DLD1 (cell line): ENCODE results near the gene SNTN.

Experiments used
- in situ Hi-C: cut with HindIII; loops from 2 replicates; pipeline ENCODE4 v1.10.0; 2017; ENCODE audit warnings: low sequenced_read_pairs

Gene SNTN

GRCh38 chr3:63670544-63670943 lies 18.1 kb downstream of the SNTN start:
- in situ Hi-C loops = loop anchor here (25.0 kb wide), 1 partner anchor 142 kb away; the partner anchor contains the start of gene C3orf49

- in situ Hi-C loops = loop anchor here (25.0 kb wide), 1 partner anchor 139 kb away; the partner anchor contains the start of gene C3orf49
Observed at GRCh38 chr3:63673111-63673510, 20.6 kb downstream of the SNTN start.

- in situ Hi-C loops = loop anchor here (25.0 kb wide), 1 partner anchor 138 kb away; the partner anchor contains the start of gene C3orf49
Observed at GRCh38 chr3:63674586-63674985, 22.1 kb downstream of the SNTN start.

GRCh38 chr3:63679186-63679585 lies 26.7 kb downstream of the SNTN start:
- in situ Hi-C loops = no loop called here

- in situ Hi-C loops = no loop called here
Observed at GRCh38 chr3:63684081-63684480, 31.6 kb downstream of the SNTN start.

GRCh38 chr3:63685340-63685739 lies 32.9 kb downstream of the SNTN start:
- in situ Hi-C loops = no loop called here

- in situ Hi-C loops = no loop called here
Observed at GRCh38 chr3:63687278-63688225, 35.1 kb downstream of the SNTN start.

GRCh38 chr3:63689285-63689684 lies 36.8 kb downstream of the SNTN start:
- in situ Hi-C loops = no loop called here

GRCh38 chr3:63693351-63693750 lies 40.9 kb downstream of the SNTN start:
- in situ Hi-C loops = no loop called here

GRCh38 chr3:63705092-63705645 lies 52.7 kb downstream of the SNTN start:
- in situ Hi-C loops = no loop called here

- in situ Hi-C loops = no loop called here
Observed at GRCh38 chr3:63706321-63707085, 54.0 kb downstream of the SNTN start.

GRCh38 chr3:63707731-63708130 lies 55.3 kb downstream of the SNTN start:
- in situ Hi-C loops = no loop called here

- in situ Hi-C loops = no loop called here
Observed at GRCh38 chr3:63709576-63709975, 57.1 kb downstream of the SNTN start.
